ENCODE data around the gene PEX26.
"Not testable (repeated sequence)": the region's sequence is repeated elsewhere in the genome, so short reads cannot be mapped to it uniquely, and the experiment has no call there.

PEX26 gene

DNA sequence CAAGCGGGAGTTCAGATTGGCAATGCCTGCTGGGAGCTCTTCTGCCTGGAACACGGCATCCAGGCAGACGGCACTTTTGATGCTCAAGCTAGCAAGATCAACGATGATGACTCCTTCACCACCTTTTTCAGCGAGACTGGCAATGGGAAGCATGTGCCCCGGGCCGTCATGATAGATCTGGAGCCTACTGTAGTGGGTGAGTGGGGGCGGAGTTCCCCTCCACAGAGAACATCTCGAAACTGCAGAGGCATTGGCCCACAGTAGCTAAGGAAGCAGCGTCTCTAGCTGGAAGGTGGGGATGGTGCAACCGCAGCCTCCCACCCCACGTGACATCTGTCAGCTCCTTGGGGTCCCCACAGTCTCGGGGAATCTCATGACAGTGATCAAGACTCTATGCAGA lies 43.7 kb downstream of the PEX26 start:
- no peak for DNase-seq

DNA sequence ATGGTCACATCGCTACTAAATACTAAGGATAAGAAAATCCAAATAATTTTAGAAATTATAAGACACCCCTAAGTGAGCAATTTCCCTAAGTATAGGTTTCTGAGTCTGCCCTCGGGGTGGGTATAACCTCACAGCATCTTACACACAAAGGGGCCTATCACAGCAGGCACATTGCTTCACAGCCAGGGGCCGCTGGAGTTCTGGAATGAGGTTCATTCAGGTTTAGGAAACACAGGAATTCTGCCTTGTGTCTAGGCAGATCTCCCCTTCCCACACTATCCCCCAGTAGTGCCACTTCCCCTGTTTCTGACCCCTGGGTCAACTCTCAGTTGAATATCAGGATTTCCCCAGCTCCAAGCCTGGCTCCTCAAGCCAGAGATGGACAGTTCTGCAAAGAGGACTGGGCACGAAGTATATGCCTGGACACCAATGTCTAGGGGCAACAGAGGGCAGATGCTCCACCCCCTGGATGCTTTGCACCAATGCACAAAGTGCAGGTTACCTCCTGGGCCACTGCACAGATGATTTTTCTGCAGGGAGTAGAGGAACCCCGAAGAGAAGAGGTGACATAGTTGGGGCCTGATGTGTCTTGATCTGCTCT lies 44.3 kb downstream of the PEX26 start:
- no peak for DNase-seq

DNA sequence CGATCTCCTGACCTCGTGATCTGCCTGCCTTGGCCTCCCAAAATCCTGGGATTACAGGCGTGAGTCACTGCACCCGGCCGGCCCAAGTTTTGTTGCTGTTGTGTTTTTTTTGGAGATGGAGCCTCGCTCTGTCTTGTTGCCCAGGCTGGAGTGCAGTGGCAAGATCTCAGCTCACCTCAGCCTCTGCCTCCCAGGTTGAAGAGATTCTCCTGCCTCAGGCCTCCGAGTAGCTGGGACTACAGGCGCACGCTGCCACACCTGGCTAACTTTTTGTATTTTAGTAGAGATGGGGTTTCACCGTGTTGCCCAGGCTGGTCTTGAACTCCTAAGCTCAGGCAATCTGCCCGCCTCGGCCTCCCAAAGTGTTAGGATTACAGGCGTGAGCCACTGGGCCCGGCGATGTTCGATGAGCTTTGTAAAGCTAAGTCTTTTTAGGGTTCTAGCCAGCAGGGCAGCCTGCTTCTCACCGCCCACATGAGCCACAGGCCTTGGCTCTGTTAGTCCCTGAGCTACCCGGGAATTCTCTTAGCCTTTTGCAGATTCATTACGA lies 45.8 kb downstream of the PEX26 start:
- DNase-seq, result not testable (repeated sequence)

DNA sequence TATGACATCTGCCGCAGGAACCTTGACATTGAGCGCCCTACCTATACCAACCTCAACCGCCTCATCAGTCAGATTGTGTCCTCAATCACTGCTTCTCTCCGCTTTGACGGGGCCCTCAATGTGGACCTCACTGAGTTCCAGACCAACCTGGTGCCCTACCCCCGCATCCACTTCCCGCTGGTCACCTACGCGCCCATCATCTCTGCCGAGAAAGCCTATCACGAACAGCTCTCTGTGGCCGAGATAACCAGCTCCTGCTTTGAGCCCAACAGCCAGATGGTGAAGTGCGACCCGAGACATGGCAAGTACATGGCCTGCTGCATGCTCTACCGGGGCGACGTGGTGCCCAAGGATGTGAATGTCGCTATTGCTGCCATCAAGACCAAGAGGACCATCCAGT lies 48.8 kb downstream of the PEX26 start:
- DNase-seq, result no peak

DNA sequence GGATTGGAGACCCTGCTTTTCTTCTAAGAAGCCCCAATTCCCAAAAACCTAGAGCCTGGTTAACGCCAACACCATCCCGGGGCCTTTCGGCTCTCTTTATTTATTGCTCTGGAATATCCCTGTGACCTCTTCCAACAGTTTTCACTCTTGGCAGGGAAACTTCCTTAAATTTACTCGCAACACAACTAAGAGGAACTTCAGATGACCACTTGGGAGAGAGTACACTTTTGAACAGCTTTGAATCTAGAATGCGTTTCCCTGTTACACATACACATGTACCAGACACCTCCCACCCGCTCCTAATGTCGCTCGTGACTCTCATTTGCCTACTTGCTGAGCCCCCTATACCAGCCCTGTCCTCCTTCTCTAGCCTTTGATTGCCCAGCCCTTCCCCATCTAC lies 52.2 kb downstream of the PEX26 start:
- no peak for DNase-seq

DNA sequence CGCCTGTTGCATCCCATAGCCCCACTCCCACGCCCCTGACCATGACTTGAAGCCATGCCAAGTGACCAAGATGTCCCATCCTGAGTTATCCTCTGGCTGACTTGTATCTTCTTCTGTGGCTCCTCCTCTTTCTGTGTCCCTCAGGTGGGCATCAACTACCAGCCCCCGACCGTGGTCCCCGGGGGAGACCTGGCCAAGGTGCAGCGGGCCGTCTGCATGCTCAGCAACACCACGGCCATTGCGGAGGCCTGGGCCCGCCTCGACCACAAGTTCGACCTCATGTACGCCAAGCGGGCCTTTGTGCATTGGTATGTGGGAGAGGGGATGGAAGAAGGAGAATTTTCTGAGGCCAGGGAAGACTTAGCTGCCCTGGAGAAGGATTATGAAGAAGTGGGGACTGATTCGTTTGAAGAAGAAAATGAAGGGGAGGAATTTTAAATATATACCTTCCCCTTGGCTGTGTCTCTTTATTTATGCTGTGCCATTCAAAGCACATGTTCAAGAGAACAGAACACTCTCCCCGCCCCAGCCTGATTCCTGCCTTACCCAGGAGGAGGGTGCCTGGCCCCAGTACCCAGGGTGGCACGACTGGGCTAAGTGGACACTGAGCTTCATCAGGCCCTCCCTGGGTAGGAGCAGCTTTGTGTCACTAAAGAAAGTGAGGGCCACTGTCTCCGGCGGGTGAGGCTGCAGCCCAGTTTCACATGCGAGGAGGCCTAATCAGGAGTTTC lies 53.1 kb downstream of the PEX26 start:
- DNase-seq, result no peak

DNA sequence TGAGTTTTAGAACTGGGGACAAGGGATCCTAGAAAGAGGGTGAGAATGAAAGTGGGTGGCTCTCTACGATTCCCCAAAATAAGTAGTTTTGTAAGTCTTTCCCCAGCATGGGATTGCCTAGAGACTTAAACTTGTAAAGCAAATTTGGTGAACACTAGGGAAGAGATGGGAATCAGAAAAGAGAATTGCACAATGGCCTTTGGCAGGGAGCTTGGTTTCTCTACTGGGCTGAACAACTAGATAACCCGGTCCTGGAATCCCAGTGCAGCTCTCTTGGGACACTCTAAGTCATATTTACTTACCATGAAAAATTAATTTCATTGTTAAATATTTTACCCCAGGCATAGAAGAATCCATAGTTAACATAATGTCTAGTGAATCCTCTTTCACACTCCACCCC lies 55.7 kb downstream of the PEX26 start:
- DNase-seq, result no peak

DNA sequence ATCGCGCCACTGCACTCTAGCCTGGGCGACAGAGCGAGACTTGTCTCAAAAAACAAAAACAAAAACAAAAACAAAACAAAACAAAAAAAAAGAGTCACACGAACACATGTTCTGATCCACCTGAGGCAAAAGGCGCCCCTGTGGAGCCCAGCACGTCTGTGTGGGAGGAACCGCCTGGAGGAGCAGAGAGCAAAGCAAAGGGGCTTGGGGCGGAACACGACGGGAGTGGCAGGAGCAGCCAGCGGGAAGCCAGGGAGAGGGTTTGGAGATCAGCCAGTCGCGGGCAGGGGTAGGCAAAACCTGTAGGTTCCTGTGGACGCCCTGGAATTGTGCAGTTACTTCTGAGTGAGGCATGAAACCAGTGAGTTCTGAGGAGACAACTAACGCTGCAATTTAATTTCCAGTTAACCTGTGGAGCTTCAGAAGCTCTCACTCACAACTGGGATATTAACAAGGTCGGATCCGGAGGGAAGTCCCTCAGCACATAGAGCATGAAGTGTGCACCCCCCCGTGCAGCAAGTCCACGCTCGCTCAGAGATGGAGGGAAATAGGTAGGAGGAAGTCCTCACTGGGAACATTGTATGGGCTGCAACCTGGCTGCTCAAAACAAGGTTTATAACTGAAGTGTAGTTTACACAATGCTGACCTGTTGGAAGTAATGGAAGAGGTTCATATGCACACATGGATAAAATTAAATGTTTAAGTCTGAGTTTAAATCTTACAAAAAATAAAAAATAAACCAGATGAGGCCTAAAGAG lies 59.0 kb downstream of the PEX26 start:
- DNase-seq, result no peak

DNA sequence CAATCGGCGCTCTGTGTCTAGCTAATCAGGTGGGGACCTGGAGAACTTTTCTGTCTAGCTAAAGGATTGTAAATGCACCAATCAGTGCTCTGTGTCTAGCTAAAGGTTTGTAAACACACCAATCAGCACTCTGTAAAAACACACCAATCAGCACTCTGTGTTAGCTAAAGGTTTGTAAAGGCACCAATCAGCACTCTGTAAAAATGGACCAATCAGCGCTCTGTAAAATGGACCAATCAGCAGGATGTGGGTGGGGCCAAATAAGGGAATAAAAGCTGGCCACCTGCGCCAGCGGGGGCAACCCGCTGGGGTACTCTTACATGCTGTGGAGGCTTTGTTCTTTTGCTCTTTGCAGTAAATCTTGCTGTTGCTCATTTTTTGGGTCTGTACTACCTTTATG lies 63.2 kb downstream of the PEX26 start:
- DNase-seq, result not testable (repeated sequence)

DNA sequence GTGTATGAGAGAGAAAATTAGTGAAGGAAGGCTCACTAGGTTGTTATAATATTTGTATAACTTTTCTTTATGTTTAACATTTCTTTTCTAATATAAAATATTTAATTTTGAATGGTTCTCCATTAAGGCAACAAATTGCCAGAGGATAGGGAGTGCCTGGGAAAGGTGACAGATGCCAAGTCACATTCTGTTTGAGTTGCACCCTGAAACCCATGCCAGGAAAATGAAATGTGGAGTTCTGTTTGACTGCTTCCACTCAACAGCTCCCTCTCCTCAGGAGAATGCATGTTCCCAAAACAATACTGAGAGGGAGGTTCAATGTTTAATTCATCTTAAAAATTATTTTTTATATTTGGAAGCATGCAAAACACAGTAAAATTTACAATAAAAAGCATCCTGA lies 66.3 kb downstream of the PEX26 start:
- DNase-seq, result no peak

DNA sequence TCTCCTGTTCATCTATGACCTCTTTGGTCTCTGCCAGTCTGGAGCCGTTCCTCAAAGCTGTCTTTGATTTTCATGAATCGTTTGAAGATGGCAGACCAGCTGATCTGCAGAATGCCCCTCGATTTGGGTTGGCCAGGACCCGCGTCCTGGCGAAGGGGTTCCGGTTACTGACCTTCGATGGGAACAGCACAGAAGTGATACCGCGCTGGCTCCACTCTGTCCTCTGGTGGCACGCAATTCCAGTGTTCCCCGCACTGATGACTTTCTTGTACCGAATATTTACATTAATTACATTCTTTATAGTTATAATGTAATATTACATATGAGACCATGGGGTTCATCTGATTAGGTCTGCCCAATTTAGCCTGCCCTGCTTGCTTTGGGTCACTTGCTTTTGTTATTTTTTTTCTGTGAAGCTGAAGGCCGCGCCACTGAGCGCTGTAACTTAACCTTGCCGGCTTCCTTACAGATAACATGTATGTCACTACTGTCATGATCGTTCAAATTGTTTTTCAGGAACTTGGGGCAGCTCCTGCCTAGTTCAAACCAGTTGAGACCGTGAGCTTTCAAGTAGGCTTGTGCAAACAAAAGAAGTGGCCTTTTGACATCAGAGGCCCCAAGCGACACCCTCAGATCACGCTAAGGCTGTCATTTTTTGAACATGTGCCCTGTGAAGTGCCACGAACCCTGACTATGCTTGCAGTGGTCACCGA lies 68.0 kb downstream of the PEX26 start:
- DNase-seq, result no peak

DNA sequence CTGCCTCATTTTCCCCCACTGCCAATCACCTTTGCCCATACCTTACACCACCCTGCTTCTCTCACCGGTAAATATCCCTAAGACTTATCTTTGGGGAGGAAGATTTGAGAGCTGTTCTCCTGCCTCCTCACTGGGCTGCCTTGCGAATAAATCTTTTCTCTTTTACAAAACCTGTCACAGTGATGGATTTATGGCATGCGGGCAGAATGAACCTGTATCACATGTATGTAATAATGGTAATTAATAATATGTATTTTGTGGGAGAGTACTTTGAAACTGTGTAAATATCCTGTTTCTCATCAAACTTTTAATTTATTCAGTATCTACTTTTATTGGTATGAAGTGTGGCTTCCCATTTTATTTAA lies 68.6 kb downstream of the PEX26 start:
- DNase-seq, result no peak

DNA sequence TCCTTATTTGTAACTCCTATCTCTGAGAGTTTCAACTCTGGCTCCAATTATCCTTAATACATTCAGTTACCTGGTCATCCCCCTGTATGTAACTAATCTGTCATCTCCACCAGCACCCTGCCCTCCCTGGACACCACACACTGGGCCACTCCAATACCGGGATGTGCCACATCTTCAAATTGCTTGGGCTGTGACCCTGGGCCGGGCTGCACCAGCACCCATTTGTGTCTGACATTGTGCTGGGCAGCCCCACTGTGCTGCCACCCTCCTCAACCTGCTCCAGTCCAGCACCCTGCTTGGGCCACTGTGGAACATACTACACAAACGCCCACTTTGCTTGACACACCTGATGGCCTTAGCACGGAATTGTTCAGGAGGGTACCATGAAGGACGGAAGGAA lies 70.0 kb downstream of the PEX26 start:
- no peak for DNase-seq

DNA sequence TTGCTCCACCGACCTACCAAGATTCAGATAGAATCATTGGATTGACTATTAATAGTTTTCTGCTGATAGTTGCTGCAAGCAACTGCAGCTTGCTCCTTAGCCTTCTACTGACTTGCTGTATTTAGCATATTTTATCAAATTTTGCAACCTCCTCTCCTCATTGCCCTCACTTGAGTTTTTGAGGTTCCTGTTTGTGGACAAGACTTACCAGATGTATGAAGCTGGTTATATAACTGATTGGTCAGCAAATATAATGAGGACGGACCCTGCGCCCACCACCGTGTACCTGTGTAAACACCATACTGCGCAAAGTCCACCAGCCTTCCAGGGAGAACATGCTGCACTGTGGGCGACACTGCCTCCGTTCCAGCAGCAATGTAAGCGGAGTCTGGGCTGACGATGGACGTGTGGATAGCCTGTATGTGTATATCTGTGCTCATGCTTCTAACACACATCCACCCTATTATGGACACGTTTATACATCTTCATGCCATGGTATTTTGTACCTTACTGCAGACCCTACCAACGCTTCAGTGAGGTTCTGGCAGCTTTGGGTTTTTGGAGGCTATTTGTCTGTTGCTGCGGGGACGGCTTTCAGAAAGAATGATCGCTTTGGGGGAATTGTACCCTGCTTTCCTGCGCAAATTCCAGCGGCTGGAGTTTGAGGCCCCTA lies 70.6 kb downstream of the PEX26 start:
- DNase-seq, result no peak

DNA sequence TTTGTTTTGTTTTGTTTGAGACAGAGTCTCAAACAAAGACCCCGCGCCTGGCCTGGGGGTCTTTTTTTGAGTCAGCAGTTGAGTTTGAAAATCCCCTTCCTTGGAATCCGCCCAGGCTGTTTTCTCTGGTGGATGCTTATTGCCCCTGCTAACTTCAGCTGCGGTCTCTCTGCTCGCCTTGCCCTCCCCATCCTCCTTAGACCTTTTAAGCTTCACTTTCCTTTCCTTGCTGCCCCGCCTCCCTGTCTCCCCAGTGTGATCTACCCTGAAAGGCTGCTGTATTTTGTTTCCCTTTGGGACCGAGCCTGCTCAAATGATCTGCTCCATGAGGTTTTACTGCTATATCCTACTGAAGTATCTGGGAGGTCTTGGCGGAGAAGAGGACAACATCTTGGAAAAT lies 74.7 kb downstream of the PEX26 start:
- no peak for DNase-seq

DNA sequence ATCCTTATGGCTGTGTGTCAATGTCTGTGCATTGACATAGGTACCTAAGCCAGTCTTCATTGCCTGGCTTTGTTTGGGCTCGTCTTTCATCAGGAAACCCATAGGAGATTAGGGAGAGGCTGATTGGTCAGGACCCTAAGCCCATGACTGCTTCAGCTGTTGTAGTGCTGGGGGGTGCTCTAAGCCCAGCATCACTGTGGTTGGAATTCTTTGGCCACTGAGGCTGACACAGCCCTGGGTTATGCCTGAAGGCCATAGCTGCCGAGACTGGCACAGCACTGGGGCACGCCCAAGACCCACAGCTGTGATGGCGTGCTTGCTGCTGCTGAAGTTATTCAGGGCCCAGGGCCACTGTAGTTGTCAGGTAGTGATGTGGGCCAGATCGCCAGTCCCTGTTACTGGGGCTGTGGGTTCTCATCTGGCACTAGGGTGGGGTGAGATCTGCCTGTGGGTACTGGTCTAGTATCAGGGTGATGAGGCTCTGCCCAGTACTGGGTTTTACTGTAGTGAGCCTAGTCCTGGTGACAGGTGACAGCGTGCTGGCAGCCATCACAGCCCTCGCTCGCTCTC lies 77.1 kb downstream of the PEX26 start:
- DNase-seq, result no peak
